Kidney capillary endothelial cell (primary cell): ENCODE measurements around the gene AJAP1.

Source experiments
- DNase-seq: peaks from one replicate; pipeline ENCODE4 v3.0.0-alpha.2; 2018; ENCODE audit warnings: low spot score

The AJAP1 gene

DNA sequence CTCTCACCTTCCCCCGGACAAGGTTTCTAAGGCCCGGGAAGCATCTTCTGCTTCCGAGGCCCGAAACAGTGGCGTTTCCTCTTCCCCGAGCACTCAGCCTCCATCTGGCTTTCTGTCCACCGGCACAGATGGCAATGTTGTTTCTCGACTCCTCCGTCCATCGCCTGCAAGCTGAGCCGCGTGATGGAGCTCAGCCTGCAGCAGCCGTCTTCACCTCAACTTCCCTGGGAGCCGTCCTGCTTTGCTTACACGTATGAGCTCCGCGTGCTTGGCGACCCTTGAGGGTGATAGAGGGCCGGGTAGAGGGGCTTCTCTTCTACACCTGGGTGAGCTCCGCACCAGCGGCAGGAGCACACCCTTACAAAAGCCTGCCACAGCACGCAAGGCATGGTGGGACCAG lies 80.4 kb downstream of the AJAP1 start:
- no peak for DNase-seq

DNA sequence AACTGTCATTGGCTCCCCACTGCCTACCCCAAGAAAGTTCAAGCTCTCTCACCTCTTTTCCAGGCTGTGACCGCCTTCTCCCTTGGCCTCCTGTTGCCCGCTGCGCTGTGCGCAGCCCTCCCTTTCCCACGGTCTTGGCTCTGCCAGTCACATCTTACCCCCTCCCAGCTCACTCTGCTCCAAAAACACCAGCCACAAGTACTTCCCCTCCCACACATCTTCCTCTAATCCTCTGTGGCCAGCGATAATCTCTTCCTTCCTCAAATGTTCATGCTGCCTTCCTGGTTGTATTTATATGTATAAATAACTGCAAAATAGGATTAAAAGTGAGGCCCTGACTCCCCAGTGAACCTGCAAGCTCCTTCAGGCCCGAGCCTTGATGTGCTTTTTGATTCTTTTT lies 81.8 kb downstream of the AJAP1 start:
- no peak for DNase-seq

GRCh38 chr1:4741876-4742423 lies 87.5 kb downstream of the AJAP1 start:
- DNase-seq, result no peak

GRCh38 chr1:4743978-4744750 lies 89.8 kb downstream of the AJAP1 start:
- DNase-seq, result no peak

- no peak for DNase-seq
These were observed 91.2 kb downstream of the AJAP1 start for GRCh38 chr1:4745560-4745959.

DNA sequence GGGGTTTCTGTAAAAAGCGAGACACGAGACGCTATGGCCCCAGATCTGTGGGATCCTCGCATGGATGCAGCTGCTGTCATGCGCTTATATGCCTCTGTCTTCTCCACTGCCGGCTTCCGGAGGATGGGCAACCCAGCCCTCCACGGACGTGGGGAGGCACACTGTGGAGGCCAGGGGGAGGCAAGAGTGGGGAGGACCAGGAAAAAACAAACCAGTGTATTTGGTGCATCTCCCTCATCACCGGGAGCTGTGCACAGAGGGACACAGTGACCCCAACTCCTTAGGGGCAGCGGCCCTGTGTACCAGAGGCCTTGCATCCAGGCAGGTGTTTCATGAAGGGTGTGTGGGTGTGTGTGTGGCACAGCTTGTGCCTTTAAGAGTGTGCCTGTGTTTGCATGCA lies 95.0 kb downstream of the AJAP1 start:
- DNase-seq, result no peak

- DNase-seq, result no peak
These were observed 95.8 kb downstream of the AJAP1 start for GRCh38 chr1:4750177-4750576.

DNA sequence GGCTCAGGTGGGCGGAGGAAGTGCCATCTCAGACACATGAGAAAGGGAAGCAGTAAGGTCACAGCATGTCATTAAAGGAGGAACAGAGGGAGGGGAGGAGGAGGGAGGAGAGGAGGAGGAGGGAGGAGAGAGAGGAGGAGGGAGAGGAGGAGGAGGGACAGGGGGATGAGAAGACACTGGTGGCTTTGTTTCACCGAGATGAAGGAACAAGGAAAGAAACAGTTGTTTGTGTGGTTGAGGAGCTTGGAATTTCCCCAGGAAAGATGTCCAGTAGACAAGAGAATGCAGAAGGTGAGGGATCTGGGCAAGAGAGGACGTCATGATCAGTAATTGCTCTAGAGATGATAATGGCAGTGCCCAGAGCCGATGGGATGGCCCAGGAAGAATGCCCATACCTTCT lies 97.7 kb downstream of the AJAP1 start:
- no peak for DNase-seq

GRCh38 chr1:4754816-4755215 lies 100.4 kb downstream of the AJAP1 start:
- no peak for DNase-seq

GRCh38 chr1:4755301-4755845 lies 101.0 kb downstream of the AJAP1 start:
- no peak for DNase-seq

DNA sequence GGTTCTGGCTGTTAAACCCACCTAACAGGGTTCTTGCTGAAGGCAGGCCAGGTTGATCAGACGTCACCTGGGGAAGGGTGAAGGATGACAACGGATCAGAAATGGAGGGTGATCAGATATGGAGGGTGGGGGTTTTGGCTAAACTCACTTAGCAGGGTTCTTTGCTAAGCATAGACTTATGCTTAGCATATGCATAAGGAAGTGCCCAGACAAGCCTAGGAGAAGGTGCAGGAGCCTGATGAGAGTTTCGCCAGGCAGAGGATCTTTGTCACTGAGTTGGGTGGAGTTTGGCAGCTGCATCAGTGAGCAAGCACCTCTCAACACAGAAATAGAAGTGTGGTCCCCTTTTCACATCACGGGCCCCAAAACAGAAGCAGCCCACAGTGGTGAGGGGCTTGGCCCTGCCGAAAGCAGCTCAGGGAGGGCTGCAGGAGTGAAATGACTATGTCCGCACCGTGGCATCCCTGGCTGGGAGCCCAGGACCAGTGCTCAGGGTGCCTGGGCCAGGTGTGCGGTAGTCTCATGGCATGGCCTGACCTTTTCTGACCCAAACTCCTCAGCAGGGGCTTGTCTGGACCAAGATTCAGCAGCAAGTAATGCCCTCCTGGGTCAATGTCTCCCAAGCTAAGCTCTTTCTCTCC lies 101.6 kb downstream of the AJAP1 start:
- no peak for DNase-seq

DNA sequence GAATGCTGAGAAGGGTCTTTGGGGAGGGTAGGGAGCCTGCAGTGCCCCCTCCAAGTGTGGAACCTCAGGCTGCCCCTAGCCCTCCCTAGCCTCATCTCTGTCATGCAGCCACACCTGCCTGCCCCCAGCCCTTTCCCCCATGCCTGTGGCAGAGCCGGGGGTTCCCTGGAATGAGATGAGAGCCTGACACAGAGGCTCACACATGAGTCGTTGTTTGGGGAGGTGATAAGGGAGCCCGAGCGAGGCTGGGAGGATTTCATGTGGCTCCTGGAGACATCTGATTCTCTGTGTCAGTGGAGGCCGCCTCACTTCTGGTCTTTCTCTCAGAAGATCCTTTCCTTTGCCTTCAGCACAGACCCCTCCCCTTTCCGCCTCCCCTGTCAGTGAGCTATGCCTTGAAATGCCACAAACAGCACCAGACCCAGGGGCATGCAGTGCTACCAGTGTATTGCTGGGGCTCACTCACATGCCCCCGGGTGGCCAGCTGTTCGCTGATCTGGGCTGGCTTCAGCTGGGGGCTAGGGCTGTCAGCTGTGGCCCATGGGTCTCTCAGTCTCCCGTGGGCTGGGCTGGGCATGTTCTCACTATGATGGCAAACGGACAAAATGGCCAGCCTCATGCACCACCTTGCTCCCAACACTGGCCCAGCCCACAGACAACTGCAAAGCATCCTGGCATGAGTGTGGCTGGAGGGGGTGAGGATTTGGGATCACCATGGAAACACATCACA lies 102.6 kb downstream of the AJAP1 start:
- DNase-seq, result no peak

DNA sequence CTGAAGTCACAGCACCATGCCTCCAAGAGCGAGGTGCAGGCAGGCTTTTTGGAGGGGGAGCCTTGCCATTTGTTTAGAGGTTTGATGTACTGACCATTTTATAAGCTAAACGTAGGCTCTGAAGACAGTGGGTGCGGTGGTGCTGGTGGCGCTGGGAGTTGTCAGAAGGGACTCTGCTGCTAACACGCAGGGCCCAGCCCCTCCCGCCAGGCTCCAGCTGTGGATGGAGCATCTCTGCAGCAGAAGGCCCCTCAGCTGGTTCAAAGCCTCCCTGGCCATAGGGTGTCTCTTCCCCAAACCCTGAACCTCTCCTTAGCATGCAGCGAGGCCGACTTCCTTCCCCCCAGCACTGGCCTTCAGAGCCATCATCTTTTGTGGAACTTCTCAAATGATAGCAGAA lies 105.3 kb downstream of the AJAP1 start:
- no peak for DNase-seq

GRCh38 chr1:4760088-4760487 lies 105.7 kb downstream of the AJAP1 start:
- no peak for DNase-seq

DNA sequence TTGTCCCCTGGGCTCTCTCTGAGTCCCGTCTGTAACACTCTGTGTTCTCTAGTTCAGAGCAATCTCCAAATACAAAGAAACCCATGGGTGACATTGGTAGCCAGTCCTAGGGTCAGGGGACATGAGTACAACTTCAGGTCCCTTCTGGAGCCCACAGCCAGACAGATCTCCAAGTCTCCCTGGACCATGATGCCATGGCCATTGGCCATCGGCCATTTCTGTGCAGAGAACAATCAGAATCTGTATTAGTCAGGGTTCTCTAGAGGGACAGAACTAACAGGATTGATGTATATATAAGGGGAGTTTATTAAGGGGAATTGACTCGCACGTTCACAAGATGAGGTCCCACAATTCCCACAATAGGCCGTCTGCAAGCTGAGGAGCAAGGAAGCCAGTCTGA lies 106.9 kb downstream of the AJAP1 start:
- no peak for DNase-seq

GRCh38 chr1:4762146-4762545 lies 107.7 kb downstream of the AJAP1 start:
- no peak for DNase-seq

DNA sequence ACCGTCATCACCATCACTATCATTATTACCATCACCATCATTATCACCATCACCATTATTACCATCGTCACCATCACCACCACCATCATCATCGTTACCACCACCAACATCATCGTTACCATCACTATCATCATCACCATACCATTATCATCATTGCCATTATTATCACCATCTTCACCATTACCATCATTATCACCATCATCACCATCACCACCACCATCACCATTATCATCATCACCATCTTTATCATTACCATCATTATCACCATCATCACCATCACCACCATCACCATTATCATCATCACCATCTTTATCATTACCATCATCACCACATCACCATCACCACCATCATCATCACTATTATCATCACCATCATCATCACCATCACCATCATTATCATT lies 112.9 kb downstream of the AJAP1 start:
- no peak for DNase-seq

DNA sequence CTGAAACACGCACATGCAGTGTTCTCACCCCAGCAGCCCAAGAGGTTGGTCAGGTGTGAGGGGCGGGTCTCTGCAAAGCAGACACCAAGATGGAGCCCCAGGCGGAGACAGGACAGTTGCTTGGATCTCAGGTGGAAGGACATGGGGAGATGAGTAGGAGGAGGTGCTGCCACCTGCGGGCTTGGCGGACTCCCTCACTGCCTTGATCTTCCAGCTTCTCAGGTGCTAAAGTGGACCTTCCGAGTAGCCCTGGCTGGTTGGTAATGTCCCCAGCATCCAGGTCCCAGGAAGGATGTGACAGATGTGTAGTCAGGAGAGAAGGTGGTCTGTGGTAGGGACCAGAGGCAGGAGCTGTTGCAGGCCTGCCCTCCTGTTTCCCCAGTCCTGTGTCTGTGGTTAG lies 114.1 kb downstream of the AJAP1 start:
- no peak for DNase-seq

DNA sequence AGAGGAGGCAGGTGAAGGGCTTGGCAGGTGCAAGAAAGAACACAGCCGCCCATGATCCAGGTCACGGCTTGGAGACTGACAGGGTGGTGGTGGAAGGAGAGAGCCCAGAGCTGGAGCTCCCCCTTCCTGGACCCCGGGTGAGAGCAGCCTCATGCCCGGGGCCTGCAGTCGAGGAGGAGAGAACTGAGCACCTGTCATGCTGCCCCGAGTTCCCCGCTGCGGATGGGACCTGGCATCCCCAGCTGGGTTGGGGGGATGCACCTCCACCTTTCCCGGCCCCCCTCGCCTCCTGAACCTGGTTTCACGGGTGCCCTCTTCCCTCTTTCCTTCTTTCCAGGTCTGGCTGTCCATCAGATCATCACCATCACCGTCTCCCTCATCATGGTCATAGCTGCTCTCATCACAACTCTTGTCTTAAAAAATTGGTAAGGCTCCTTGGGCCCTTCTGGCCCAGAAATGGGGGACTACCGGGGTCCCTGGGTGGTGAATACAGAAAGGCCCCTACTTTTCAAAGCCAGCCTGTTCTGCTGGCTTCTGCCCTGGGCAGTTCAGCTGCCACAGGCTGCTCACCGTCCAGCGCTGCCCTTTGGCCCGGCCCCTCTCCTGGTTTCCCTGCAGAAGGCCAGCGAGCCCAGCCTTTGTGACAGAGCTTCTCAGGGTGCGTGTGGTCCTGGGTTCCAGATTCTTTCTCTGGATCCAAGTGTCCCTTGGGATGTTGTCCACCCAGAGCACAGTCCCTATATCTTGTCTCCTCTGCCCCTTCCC lies 115.3 kb downstream of the AJAP1 start:
- DNase-seq, result no peak

GRCh38 chr1:4770713-4771112 lies 116.3 kb downstream of the AJAP1 start:
- DNase-seq, result no peak

DNA sequence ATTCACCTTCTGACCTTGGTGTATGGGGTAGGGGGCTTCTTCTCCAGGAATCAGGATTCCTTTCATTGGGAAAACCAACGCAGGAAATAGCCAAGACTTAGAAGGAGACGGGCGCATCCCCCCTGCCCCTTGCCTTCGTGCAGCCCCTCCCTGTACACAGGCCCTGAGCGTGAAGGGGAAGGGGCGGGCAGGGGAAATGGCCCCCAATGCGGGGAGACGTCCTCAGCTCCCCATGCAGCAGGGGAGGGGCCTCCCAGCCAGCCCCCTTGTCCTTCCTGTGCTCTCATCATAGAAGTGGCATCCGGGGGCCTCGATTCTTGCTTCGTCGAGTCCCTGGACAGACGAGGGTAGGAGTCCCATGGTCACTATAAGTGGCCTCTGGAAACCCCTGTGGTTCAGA lies 116.9 kb downstream of the AJAP1 start:
- DNase-seq, result no peak

DNA sequence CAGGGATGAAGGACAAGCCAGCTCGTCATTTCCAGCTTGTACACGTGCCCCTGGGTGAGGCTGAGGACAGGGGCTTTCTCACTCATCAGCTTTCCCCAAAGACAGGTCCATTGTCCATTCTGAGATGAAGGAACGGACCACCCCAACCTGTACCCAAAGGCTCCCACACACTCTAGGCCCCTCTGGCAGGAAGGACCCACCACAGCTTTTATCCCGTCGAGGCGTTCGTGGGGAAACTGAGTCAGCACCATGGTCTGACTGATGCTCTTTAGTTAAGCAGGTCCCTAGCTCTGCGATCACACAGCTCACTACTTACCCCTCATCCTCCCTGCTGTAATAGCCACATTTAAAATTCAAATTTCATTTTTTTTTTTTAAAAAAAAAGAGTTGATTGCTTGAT lies 117.3 kb downstream of the AJAP1 start:
- DNase-seq, result no peak
